HG03280 (cell line): ENCODE results near the gene BPNT1.
A peak's percentile ranks its signal among the peaks of the same experiment; 100 is the strongest.
"Not testable (repeated sequence)": the region's sequence is repeated elsewhere in the genome, so short reads cannot be mapped to it uniquely, and the experiment has no call there.

ENCODE experiments used
- ATAC-seq: cut with Tn5 transposase; IDR thresholded peaks from one replicate; pipeline ENCODE4 v1.9.1; 2021; ENCODE audit warnings: mild to moderate bottlenecking, moderate library complexity; ENCODE audit not compliant: unreplicated experiment

Gene BPNT1

GRCh38 chr1:220084460-220084859, 5.1 kb downstream of the BPNT1 start:
- ATAC-seq = no peak

GRCh38 chr1:220077887-220078286, 11.7 kb downstream of the BPNT1 start:
- no peak for ATAC-seq

GRCh38 chr1:220076861-220077762, 12.5 kb downstream of the BPNT1 start:
- no peak for ATAC-seq

GRCh38 chr1:220067269-220068204, 22.1 kb downstream of the BPNT1 start:
- ATAC-seq = no peak

GRCh38 chr1:220062629-220063028, 27.0 kb downstream of the BPNT1 start:
- no peak for ATAC-seq

GRCh38 chr1:220060876-220061275, 28.7 kb downstream of the BPNT1 start:
- ATAC-seq = no peak

GRCh38 chr1:220056374-220056773, 33.2 kb downstream of the BPNT1 start:
- ATAC-seq = no peak

GRCh38 chr1:220046052-220046930, 43.3 kb downstream of the BPNT1 start, which contains the start of gene EPRS1:
EPRS1 (minus strand) TSS chr1:220046505; CDS start chr1:220046388, 117 bp downstream.
- peak; percentile 99 for ATAC-seq

- peak; percentile 26 for ATAC-seq
These were observed 44.1 kb downstream of the BPNT1 start for GRCh38 chr1:220045356-220046051.

- no peak for ATAC-seq
These were observed 44.8 kb downstream of the BPNT1 start for GRCh38 chr1:220044678-220045355.

- no peak for ATAC-seq
These were observed 45.9 kb downstream of the BPNT1 start for GRCh38 chr1:220043646-220044045.

- ATAC-seq = no peak
These were observed 49.5 kb downstream of the BPNT1 start for GRCh38 chr1:220040028-220040596.

GRCh38 chr1:220038640-220039039, 50.9 kb downstream of the BPNT1 start:
- ATAC-seq = no peak

GRCh38 chr1:220037810-220038209, 51.8 kb downstream of the BPNT1 start:
- ATAC-seq = not testable (repeated sequence)

GRCh38 chr1:220032911-220033310, 56.7 kb downstream of the BPNT1 start:
- no peak for ATAC-seq

- ATAC-seq = no peak
These were observed 58.3 kb downstream of the BPNT1 start for GRCh38 chr1:220031287-220031686.

- no peak for ATAC-seq
These were observed 61.2 kb downstream of the BPNT1 start for GRCh38 chr1:220028346-220028895.

- no peak for ATAC-seq
These were observed 70.5 kb downstream of the BPNT1 start for GRCh38 chr1:220019071-220019470.

- ATAC-seq = no peak
These were observed 76.1 kb downstream of the BPNT1 start for GRCh38 chr1:220013497-220013896.
